NCI-H345 treated with DMSO at 0.1 percent for 48 hours (cell line): Measurements from ENCODE around the gene PSMF1.
"Not testable (repeated sequence)": the region's sequence is repeated elsewhere in the genome, so short reads cannot be mapped to it uniquely, and the experiment has no call there.

Source experiments
- DNase-seq: peaks from one replicate; lab custom pipeline; 2025; ENCODE audit not compliant: unreplicated experiment; lab: John Stamatoyannopoulos, UW

The PSMF1 gene

DNA sequence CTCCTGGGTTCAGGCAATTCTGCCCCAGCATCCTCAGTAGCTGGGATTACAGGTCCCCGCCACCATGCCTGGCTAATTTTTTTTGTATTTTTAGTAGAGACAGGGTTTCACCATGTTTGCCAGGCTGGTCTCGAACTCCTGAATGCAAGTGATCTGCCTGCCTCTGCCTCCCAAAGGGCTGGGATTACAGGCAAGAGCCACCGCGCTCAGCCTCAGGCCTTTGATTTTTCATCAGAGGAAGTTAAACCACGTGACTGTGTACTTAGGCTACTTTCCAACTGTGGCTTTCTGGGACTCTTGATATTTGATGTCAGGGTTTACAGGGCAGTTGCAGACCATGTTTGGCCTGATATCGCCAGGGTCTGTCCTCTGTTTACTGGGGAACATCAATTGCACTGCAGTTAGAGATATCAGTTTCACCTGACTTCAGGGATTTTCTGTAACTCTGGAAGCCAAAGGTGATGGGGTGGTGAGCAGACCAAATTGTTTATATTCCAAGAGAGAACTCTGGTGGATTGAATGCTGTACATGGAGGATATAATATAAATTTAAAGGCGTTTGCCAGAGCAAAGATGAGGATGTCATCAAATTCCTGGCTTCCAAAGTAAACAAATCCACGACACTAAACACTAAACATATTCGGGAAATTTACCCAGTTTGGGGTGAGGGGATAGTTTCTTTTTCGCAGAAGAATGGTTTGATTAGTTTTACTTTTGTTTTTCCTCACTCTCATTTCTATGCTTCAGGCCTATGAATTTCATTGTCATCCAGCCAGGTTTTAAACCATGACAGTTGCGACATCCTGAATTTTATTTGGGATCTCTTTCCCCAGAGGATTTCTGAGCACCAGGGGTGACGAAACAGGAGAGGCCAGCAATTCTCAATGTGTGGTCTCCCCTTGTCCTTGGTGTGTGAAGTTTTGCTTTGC, 4.2 kb downstream of the PSMF1 start:
- DNase-seq: no peak

DNA sequence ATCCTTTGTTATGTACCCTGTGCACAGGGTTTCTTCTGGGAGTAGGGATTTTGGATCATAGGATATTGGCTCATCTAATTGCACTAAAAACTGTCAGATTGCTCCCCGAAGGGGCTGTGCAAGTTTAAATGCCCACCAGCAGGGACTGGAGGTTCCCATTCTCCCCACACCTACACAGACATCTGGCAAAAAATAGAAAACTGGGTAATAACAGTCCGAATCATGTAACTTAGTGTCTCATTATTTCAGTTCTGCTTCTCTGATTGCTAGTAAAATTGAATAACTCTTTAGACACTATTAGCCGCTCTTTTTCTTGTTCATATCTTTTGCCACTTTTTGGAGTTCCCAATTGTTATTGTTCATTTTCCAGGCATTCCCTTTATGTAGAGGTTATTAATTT, 5.3 kb downstream of the PSMF1 start:
- no peak for DNase-seq

DNA sequence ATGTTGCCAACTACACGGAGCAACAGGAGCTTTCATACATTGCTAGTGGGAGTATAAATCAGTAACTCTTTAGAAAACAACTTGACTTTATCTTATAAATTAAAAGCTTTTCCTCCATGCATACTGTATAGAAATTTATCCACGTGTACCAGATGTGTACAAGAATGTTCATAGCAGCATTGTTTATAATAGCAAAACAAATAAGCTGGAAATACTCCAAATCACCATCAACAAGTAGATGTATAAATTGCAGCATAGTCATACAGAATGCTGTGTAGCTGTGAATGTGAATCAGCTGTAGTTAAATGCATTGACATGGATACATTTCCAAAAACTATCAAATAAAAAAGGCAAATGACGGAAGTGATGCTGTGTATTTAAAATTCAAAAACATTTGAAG, 6.0 kb downstream of the PSMF1 start:
- no peak for DNase-seq

DNA sequence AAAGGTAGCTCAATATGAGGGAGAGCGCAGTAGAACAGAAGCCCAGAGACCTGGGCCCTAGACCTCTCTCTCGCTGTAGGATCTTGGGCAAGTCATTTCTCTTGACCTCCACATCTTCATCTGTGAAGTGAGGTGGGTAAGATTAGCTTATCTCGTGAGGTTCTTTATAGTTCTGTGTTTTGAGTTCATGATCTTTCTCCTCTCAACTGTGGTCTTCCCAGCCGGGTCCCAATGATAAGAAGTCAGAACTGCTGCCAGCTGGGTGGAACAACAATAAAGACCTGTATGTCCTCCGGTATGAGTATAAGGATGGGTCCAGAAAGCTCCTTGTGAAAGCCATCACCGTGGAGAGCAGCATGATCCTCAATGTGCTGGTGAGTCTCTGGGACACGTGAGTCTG, 6.9 kb downstream of the PSMF1 start:
- no peak for DNase-seq

DNA sequence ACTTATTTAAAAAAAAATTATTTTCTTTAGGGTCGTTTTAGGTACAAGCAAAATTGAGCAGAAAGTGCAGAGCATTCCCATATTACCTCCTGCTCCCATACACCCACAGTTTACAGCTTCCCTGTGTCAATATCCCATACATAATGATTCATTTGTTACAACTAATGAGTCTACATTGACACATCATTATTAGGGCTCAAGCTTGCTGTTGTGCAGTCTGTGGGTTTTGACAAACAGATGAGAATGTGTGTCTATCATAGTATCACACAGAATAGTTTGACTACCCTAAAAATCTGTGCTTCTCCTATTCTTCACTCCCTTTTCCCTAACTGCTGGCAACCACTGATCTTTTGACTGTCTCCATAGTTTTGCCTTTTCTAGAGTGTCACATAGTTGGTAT, 9.4 kb downstream of the PSMF1 start:
- no peak for DNase-seq

DNA sequence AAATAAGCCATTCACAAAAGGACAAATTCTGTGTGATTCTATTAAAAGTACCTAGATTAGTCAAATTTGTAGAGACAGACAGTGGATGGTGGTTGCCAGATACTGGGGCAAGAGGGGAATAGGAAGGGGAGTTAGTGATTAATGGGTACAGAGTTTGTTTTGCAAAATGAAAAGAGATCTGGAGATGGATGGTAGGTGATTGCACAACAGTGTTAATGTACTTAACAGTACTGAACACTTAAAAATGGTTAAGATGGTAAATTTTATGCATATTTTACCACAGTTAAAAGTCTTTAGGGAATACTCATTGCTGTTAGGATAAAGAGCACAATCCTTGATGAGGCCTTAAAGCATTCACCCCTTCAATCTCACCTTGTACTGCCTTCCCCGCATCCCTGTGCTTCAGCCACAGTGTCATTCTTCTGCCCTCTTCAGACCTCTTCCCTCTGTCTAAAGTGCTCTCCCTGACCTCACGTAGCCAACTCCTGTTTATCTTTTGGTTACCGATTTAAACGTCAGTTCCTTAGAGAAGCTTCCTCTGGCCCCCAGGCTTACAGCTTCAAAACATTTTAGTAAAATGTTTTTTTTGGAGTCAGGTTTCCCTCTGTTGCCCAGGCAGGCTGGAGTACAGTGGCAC, 11.8 kb downstream of the PSMF1 start:
- DNase-seq: no peak

DNA sequence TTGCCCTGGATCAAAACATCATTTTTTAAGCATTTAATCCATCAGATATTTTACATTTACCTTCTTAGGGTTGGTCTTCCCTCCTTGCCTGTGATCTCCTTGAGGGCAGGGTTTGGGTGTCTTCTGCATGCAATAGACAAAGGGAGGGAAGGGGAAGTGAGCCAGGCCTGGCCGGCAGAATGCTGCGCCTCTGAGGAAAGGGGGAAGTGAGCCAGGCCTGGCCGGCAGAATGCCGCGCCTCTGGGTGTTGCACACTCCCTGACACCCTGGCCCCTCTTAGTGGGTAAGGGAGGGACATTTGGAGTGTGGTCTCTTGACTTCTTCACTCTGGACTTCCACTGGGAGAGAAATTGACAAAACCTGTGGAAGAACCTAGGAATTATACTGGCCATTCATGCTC, 12.4 kb downstream of the PSMF1 start:
- no peak for DNase-seq

DNA sequence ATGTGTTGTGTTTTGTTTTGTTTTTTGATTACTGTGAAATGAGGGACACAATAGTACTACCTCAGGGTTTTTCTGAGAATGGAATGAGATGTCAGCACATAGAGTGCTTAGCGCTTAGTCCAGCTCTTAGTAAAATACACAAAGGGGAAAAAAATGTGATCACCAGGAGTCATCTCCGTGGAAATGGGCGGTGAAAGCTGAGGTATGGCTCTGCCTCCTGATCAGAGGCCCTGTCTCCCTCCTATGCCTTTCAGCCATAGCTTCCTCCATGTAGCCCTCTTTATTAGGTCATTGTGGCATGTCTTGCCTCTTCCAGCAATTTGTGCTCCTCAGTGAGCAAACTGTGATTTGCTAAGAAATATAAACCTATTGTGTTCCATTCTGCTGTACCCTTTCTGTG, 13.0 kb downstream of the PSMF1 start:
- DNase-seq: no peak

DNA sequence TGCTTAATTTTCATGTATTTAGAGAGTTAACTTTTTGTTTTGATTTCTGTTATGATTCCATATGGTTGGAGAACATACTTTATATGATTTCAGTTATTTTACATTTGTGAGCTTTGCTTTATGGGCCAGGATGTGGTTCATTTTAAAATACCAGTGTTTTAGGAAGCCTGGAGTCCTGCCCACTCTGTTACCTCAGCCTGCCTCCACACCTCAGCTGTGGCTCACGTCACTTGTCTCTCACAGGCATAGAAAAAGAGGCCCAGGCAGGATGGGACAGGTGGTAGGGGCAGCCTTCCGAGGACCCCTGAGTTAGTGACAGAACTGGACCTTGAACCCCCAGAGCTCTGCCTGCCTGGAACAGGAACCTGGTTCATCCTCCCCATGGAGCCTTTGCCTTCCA, 16.0 kb downstream of the PSMF1 start:
- no peak for DNase-seq

DNA sequence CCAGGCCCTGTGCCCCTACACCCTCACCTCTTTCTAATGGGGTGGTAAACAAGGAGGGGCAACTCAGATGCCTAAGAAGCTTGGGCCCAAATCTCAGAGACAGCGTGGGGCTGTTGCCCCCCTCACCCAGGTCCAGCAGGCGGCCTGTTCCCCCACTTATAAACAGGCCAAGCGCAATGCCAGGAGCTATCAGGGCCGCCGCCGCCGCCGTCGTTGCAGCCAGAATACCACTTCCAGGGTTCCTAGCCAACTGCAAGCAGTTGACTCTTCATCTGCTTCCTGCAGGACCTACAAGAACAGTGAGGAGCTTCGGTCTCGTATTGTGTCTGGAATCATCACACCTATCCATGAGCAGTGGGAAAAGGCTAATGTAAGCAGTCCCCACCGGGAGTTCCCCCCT, 16.4 kb downstream of the PSMF1 start:
- DNase-seq: no peak

DNA sequence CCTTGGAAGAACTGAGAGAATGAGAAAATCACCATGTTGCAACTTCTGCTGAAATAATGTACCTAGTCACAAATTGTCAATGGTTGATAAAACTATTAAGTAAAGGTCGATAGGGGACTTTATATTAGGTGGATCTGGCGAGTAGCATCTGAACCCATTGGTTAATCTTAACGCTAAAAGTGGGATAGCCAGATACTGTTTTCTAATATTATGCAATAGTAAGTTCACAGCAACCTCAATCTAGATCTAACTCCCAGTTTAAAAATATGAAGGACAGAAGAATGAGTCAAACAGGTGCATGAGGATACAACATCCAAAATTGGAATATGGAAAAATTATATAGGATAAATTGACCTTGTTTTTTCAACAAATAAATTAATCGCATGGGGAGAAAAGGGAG, 18.8 kb downstream of the PSMF1 start:
- DNase-seq: no peak

DNA sequence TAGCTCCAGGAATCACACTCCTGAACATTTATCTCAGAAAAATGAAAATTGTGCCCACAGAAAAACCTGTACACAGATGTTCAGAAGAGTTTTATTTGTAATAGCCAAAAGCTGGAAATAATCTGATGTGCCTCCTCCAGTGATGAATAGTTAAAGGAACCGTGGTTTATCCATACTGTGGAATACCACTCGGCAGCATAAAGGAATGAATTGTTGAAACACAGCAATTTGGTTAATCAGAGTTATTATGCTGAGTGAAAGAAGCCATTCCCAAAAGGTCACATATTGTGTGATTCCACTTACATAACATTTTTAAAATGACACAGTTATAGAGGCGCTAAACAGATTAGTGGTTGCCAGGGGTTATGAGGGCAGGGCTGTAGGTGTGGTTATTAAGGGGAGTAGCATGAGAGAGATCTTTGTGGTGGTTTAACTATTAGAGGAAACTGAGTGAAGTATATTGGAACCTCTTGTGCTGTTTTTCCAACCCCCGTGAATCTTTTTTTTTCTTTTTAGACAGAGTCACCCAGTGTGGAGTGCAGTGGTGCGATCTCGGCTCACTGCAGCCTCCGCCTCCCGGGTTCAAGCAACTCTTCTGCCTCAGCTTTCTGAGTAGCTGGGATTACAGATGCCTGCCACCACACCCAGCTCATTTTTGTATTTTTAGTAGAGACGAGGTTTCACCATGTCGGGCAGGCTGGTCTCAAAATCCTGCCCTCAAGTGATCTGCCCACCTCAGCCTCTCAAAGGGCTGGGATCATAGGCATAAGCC, 26.2 kb downstream of the PSMF1 start:
- no peak for DNase-seq

DNA sequence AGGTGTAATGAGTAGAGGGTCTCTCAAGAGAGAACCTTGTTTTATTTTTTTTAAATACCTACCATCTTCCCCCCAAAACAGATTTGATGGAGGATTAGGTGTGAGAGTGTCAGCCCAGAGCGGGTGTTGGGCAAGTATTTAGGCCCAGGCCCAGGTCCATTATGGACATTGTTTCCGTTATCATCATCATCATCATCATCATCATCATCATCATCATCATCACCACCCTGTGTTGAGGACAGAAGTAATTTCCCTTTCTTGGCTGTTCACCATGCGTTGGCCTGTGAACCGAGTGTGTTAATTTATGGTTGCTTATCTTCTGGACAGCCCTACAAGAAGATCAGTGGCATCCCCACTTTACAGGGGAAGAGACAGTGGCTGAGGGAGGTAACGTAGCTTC, 28.6 kb downstream of the PSMF1 start:
- DNase-seq: no peak

DNA sequence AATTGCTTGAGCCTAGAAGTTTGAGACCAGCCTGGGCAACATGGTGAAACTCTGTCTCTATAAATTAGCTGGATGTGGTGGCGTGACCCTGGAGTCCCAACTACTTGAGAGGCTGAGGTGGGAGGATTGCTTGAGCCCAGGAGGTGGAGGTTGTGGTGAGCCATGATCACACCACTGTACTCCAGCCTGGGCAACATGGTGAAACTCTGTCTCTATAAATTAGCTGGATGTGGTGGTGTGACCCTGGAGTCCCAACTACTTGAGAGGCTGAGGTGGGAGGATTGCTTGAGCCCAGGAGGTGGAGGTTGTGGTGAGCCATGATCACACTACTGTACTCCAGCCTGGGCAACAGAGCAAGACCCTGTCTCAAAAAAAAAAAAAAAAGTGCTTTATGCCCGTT, 31.4 kb downstream of the PSMF1 start:
- DNase-seq: not testable (repeated sequence)

DNA sequence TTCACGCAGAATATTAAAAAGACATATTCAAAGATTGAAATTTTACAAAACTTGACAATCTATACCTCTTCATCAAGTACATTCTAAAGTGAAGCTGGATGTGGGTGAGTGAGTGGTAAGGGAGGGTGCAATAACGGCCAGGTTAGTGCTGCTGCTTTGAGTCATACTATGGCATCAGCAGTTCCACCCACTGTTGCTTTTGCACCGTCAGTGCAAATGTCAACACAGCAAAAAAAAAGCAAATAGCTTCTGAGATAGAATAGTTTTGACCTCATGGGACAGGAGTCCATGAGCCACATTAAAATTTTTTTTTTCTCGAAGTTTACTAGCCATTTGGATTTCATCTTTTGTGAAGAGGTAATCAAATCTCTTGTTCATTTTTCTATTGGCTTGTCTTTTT, 31.8 kb downstream of the PSMF1 start:
- no peak for DNase-seq

DNA sequence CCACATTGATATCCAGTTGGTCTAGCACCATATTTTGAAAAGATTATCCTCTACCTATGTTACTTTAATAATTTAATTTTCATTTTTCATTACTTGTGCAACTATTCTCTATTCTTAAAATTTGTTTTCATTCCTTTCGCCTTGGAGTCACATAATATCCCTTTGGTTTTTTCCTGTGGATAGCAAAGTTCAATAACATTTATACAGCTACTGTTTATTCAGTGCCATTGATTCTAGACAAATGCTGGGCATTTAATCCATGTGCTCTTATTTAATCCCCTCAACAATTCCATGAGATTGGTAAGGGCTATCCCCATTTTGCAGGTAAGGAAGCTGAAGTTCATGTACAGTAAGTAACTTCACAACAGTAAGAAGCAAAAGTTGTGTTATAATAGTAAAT, 32.6 kb downstream of the PSMF1 start:
- DNase-seq: no peak

DNA sequence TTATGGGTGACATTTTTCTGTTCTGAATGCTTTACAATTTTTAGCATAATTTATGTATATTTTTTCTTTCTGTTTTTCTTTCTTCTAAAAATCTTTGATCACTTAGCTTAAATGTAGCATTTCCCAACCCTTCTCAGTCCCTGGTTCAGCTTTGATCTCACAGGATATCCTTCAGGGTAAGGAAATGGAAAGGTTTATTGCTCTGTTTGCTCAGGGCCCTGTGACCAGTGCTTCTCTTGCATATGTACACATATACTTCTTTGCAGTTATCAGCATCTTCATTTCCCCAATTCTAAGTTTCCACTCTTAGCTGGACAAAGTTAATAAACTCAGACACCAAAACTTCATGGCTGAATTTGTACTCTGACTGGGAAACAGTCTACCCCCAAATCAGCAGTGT, 35.8 kb downstream of the PSMF1 start:
- no peak for DNase-seq

DNA sequence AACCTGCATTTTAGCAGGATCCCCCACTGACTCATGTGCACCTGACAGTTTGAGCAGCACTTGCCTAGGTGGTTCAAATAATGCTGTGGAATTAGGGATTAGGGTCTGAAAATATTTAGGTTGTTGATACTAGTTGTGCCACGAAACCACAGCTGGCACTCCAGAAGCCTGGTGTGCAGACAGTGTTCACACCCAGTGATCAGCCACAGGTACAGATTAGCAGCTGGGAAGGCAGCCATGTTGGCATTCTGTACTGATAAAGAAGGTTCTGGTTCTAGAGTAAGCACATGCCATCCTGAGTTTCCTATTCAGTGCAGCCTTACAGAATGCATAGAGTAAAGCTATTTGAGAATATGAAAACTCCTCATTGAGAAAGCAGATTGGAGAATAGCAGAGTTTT, 36.3 kb downstream of the PSMF1 start:
- DNase-seq: no peak

DNA sequence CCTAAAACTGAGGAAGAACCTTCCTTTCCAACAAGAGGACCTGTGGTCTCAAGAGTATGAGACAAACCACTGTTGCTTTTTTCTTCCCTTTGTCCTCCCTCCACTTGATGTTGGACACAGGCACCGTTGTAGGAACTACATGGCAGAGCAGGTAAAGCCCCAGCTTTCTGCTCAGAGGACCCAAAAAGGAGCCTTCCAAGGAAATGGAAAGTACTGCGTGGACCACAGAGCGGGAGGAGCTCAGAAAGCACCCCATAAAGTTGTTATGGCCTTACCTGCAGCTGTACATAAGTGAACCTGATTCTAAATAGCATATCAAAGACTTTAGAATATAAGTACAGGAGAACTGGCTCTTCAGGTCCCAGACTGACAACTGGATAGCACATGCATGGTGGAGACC, 36.9 kb downstream of the PSMF1 start:
- no peak for DNase-seq

DNA sequence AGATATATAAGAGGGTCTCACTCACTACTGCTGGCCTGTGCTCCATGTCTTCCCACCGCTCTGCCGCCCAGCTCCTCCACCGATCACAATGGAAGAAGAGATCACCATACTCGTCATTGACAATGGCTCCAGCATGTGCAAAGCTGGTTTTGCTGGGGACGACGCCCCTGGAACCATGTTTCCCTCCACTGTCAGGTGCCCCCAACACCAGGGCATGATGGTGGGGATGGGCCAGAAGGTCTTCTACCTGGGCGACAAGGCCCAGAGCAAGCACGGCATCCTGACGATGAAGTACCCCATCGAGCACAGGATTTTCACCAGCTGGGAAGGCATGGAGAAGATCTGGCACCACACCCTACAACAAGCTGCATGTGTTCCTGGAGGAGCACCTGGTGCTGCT, 42.1 kb downstream of the PSMF1 start:
- DNase-seq: no peak

DNA sequence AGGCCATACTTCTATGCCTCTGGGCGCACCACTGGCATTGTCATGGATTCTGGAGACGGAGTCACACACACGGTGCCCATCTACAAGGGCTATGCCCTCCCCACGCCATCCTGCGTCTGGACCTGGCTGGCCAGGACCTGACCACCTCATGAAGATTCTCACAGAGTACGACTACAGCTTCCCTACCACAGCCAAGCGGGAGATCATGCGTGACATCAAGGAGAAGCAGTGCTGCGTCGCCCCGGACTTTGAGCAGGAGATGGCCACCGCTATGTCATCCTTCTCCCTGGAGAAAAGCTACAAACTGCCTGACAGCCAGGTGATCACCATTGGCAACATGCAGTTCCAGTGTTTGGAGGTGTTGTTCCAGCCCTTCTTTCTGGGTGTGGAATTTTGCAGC, 42.6 kb downstream of the PSMF1 start:
- DNase-seq: no peak

DNA sequence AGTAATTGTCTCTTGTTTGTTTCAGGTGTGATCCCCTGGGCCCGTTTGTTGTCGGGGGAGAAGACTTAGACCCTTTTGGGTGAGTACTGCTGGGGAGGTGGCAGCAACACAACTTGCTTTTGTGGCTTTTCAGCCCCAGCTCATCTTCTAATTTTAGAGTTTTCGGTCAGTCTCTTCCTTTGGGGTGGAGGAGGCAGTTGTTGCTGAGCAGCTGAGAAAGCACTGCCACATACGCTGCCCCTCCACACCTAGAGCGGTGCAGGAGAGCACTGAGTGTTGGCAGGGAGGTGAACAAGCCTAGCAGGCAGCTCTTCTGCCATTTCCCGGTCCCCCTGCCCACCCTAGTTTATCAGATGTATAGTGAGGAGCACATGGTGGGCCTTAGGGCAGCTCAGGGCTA, 44.7 kb downstream of the PSMF1 start:
- DNase-seq: no peak
